CD4-positive, alpha-beta T cell (primary cell): ENCODE data around the gene ELL2. TPM values are rescaled to one million over a fixed set of nuclear protein-coding genes. Genes with fewer than 3 reads are reported as not detected.
A peak's percentile ranks its signal among the peaks of the same experiment; 100 is the strongest.

Experiments
- ATAC-seq: fragments of 200-7000 bp; cut with Tn5 transposase; one replicate; pipeline ENCODE4 v1.10.0; 2022; ENCODE audit warnings: mild to moderate bottlenecking; ENCODE audit not compliant: poor library complexity
- CTCF ChIA-PET: fragments of 350-600 bp; sonication (Branson Sonifier 250); formaldehyde crosslinking; loops from one replicate; lab custom pipeline; 2021; ENCODE audit warnings: antibody characterized with exemption, inconsistent platforms; lab: Charles Lee
- POLR2A ChIA-PET: fragments of 350-600 bp; sonication (Branson Sonifier 250); formaldehyde crosslinking; loops from one replicate; lab custom pipeline; 2021; ENCODE audit warnings: antibody characterized with exemption, inconsistent platforms; lab: Charles Lee
- DNase-seq, 14 experiments: peaks; one replicate each; pipeline ENCODE4 v3.0.0-alpha.2; 2013 to 2020; ENCODE audit warnings: mixed read lengths in 2 of 14
- H3K27ac ChIP-seq, 2 donors: one replicate each; pipeline versions ENCODE4 v1.5.1 to v1.7.0; 2013; ENCODE audit warnings: low read length in 2 of 2, low read depth in 1 of 2, mild to moderate bottlenecking in 1 of 2
- H3K27me3 ChIP-seq, 2 experiments: 1 replicate in 1 of 2; 2 replicates in 1 of 2; pipeline versions ENCODE4 v1.6.1 to v1.7.0; 2013; ENCODE audit warnings: low read length in 2 of 2, control low read depth in 1 of 2, mild to moderate bottlenecking in 1 of 2, moderate library complexity in 1 of 2; ENCODE audit not compliant: insufficient read depth in 2 of 2, control insufficient read depth in 1 of 2
- H3K36me3 ChIP-seq: one replicate; pipeline ENCODE4 v1.6.1; 2013; ENCODE audit warnings: low read length, control low read depth; ENCODE audit not compliant: insufficient read depth
- H3K4me1 ChIP-seq: one replicate; pipeline ENCODE4 v1.6.1; 2013; ENCODE audit warnings: low read length, control low read depth; ENCODE audit not compliant: insufficient read depth
- H3K4me3 ChIP-seq: one replicate; pipeline ENCODE4 v1.5.1; 2013; ENCODE audit warnings: mild to moderate bottlenecking, low read length, moderate library complexity
- H3K9me3 ChIP-seq, 2 experiments: 1 replicate in 1 of 2; 2 replicates in 1 of 2; pipeline versions ENCODE4 v1.6.1 to v1.7.0; 2013; ENCODE audit warnings: low read length in 2 of 2, mild to moderate bottlenecking in 2 of 2, control low read depth in 1 of 2, moderate library complexity in 1 of 2; ENCODE audit not compliant: control insufficient read depth in 1 of 2, insufficient read depth in 1 of 2
- H3K27ac Mint-ChIP-seq: one replicate; pipeline ENCODE4 v1.8.0; 2020; ENCODE audit warnings: mixed read lengths
- H3K27me3 Mint-ChIP-seq: one replicate; pipeline ENCODE4 v1.8.0; 2021; ENCODE audit warnings: mixed read lengths
- H3K36me3 Mint-ChIP-seq: one replicate; pipeline ENCODE4 v1.8.0; 2021; ENCODE audit warnings: low read depth, mixed read lengths
- H3K4me1 Mint-ChIP-seq: one replicate; pipeline ENCODE4 v1.8.0; 2021; ENCODE audit warnings: low read depth, mixed read lengths
- H3K4me3 Mint-ChIP-seq: one replicate; pipeline ENCODE4 v1.8.0; 2020; ENCODE audit warnings: mild to moderate bottlenecking, mixed read lengths
- H3K9me3 Mint-ChIP-seq: one replicate; pipeline ENCODE4 v1.8.0; 2020; ENCODE audit warnings: mixed read lengths
- intact Hi-C, 2 experiments: fragments of 100-400 bp; cut with DNase I in 1 of 2; cut with micrococcal nuclease in 1 of 2; formaldehyde crosslinking; loops; one replicate each; pipeline versions ENCODE4 v1.15.1 to v1.9.0; 2023 to 2025; cut with DNase I, micrococcal nuclease
- total RNA-seq, 174 experiments: library from RNA in 2 of 174; stranded (reverse) in 2 of 174; gene quantifications; one replicate each; pipeline ENCODE4 v1.2.3 and lab custom pipeline; 2021 to 2026
- TF ChIP-seq, protein P1 (sequence below): fragments of 200-600 bp; IDR thresholded peaks from one replicate; pipeline ENCODE4 v1.8.0; 2022; ENCODE audit warnings: antibody characterized with exemption, mild to moderate bottlenecking

ELL2 gene
- total RNA-seq, 2 experiments from 2014 or later, result 93.5 to 98.1 TPM

- peaks cover 11% of the 10 kb centered on the region for H3K4me1 ChIP-seq
- ChIA-PET POLR2A (no interaction called here), CTCF (no interaction called here)
- Mint-ChIP-seq H3K4me1 (peaks cover 12% of the 10 kb centered on the region), H3K36me3 (peaks cover 8% of the 10 kb centered on the region), H3K4me3 (no peak overlapping the region), H3K27me3 (no peaks in the 10 kb centered on the region), H3K27ac (no peak overlapping the region), H3K9me3 (no peaks in the 10 kb centered on the region)
- no peaks in the 10 kb centered on the region for H3K9me3 ChIP-seq
- no peaks in the 10 kb centered on the region for H3K27me3 ChIP-seq
- H3K4me3 ChIP-seq, result no peak overlapping the region
- intact Hi-C loops, result loop anchor here in 1 of 2 experiments (10.0 kb wide), 1 partner anchor 411 kb away; the partner anchor contains the start of genes ARSK and SKIC3
- TF ChIP-seq, protein P1, sequence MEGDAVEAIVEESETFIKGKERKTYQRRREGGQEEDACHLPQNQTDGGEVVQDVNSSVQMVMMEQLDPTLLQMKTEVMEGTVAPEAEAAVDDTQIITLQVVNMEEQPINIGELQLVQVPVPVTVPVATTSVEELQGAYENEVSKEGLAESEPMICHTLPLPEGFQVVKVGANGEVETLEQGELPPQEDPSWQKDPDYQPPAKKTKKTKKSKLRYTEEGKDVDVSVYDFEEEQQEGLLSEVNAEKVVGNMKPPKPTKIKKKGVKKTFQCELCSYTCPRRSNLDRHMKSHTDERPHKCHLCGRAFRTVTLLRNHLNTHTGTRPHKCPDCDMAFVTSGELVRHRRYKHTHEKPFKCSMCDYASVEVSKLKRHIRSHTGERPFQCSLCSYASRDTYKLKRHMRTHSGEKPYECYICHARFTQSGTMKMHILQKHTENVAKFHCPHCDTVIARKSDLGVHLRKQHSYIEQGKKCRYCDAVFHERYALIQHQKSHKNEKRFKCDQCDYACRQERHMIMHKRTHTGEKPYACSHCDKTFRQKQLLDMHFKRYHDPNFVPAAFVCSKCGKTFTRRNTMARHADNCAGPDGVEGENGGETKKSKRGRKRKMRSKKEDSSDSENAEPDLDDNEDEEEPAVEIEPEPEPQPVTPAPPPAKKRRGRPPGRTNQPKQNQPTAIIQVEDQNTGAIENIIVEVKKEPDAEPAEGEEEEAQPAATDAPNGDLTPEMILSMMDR, result no peak
- no peak overlapping the region for H3K27ac ChIP-seq
- ATAC-seq (no peak), DNase-seq (no peak)
- H3K36me3 ChIP-seq, result no peaks in the 10 kb centered on the region
Observed at GRCh38 chr5:95966005-95966404, 4.4 kb upstream of the ELL2 start.

DNA sequence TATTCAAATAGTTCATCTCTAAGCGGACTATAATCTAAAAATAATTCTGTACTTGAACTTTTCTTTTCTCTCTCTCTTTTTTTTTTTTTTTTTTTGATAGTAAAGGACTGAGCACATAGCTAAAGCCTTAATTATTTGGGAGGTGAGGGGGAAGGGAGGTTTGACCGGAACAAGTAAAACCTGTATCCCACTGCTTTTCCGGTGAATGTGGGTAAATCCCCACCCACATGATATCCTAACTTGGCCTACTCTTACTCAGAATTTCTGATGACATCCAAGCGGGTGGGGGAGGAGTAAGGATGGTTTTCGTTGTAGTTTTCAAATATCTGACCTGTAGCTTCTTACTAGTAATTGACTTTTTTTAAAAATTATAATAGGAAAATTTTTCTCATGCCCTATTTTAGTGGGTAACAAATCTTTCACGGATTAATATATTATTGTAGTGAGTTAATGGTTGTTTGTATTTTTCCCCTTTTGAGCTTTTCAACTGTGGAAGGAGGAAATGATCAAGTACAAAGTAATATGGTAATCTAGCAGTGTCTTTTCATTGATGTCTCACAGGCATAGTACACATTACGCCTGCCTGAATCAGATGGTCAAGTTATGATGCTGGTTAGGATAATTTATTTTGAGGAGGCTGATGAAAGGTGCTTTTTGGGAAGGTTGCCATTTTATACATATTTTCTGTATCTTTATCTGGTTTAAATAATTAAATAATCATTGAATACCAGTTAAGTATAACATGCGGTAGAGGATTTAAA lies 2.2 kb upstream of the ELL2 start:
- intact Hi-C loops, result loop anchor here (2.0 to 10.0 kb wide), 7 partner anchors 102 to 1218 kb away; partner anchors contain the start of genes RIOK2 (in 2 of the 2), ARSK (in 1 of the 2), RFESD (in 1 of the 2) and SKIC3 (in 1 of the 2)
- H3K27me3 ChIP-seq, result no peaks in the 10 kb centered on the region
- H3K4me1 ChIP-seq, result peaks cover 33% of the 10 kb centered on the region
- Mint-ChIP-seq H3K27me3 (no peaks in the 10 kb centered on the region), H3K27ac (no peak overlapping the region), H3K4me1 (peaks cover 34% of the 10 kb centered on the region), H3K4me3 (no peak overlapping the region), H3K9me3 (no peaks in the 10 kb centered on the region), H3K36me3 (peaks cover 13% of the 10 kb centered on the region)
- ATAC-seq (no peak), DNase-seq (peak in 1 of 14 experiments; percentile 13)
- no peak overlapping the region for H3K4me3 ChIP-seq
- ChIA-PET POLR2A (interaction anchor here (2.3 to 4.0 kb wide), 2 partner anchors 94 to 317 kb away, joined by 7 to 18 read pairs; partner anchors contain the start of gene RFESD), CTCF (interaction anchor here (1.2 to 1.5 kb wide), 2 partner anchors 10 to 105 kb away, joined by 3 to 4 read pairs; no protein-coding TSS in a partner anchor)
- no peaks in the 10 kb centered on the region for H3K9me3 ChIP-seq
- TF ChIP-seq, protein P1, result no peak
- no peaks in the 10 kb centered on the region for H3K36me3 ChIP-seq
- no peak overlapping the region for H3K27ac ChIP-seq

DNA sequence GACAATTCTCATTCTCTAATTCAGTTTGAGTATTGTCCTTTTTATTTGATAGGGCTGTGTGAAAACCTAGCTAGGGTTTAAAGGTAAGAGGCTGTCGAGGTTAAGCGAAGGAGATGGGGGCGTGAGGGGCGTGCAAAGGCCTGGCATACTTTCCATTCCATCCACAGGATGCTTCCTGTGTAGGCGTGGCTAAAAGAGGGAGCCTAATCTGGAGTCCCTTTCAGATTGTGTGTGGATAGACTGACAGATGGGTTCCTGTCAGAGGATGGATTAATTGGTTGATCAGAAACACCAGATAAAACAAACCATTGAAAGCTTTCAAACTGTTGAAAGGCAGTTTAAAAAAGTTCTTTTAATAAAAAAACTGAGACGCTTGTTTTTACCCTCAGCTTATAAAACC lies 1.1 kb upstream of the ELL2 start:
- Histone ChIP-seq H3K36me3 (no peaks in the 10 kb centered on the region), H3K9me3 (no peaks in the 10 kb centered on the region), H3K4me1 (peaks cover 33% of the 10 kb centered on the region), H3K4me3 (peak overlapping the region; percentile 66), H3K27ac (peak overlapping the region in 1 of 2 donors; percentile 66), H3K27me3 (no peaks in the 10 kb centered on the region)
- Mint-ChIP-seq H3K4me3 (peak overlapping the region; percentile 93), H3K27ac (peak overlapping the region; percentile 95), H3K27me3 (no peaks in the 10 kb centered on the region), H3K9me3 (no peaks in the 10 kb centered on the region), H3K4me1 (peaks cover 39% of the 10 kb centered on the region), H3K36me3 (peaks cover 13% of the 10 kb centered on the region)
- TF ChIP-seq, protein P1, result no peak
- POLR2A ChIA-PET, result interaction anchor here (2.3 to 4.0 kb wide), 2 partner anchors 93 to 316 kb away, joined by 7 to 18 read pairs; partner anchors contain the start of gene RFESD
- CTCF ChIA-PET, result interaction anchor here (0.8 to 1.8 kb wide), 4 partner anchors 9 to 104 kb away, joined by 3 to 6 read pairs (median 4); no protein-coding TSS in a partner anchor
- ATAC-seq, result no peak
- intact Hi-C loops, result loop anchor here (1.0 to 10.0 kb wide), 8 partner anchors 93 to 1220 kb away; partner anchors contain the start of genes RIOK2 (in 2 of the 2), ARSK (in 1 of the 2), RFESD (in 1 of the 2) and SKIC3 (in 1 of the 2)
- peak in 3 of 14 experiments; percentile 19 to 37 (median 28) for DNase-seq
